Calu3 (cell line): ENCODE results near the gene KEL. TPM values are rescaled to one million over a fixed set of nuclear protein-coding genes. Genes with fewer than 3 reads are reported as not detected.

ENCODE experiments used
- BruUV-seq: library from RNA; stranded (reverse); fragments of 400-500 nt; replicated peaks from 2 replicates; lab custom pipeline; 2021; lab: Mats Ljungman, UMichigan
- CTCF ChIA-PET: fragments of 300-600 bp; sonication (Branson Sonifier 250); formaldehyde crosslinking; loops from one replicate; lab custom pipeline; 2022; ENCODE audit warnings: antibody characterized with exemption; lab: Charles Lee
- DNase-seq: peaks from one replicate; pipeline ENCODE4 v3.0.0; 2022
- H3K27ac Mint-ChIP-seq: one replicate; pipeline ENCODE4 v1.8.0; 2022; ENCODE audit warnings: mixed read lengths; ENCODE audit not compliant: unreplicated experiment
- H3K27me3 Mint-ChIP-seq: one replicate; pipeline ENCODE4 v1.8.0; 2022; ENCODE audit warnings: mixed read lengths; ENCODE audit not compliant: unreplicated experiment
- H3K36me3 Mint-ChIP-seq: one replicate; pipeline ENCODE4 v1.8.0; 2022; ENCODE audit warnings: mild to moderate bottlenecking, moderate library complexity, mixed read lengths; ENCODE audit not compliant: insufficient read depth, unreplicated experiment
- H3K4me1 Mint-ChIP-seq: one replicate; pipeline ENCODE4 v1.8.0; 2022; ENCODE audit warnings: mild to moderate bottlenecking, low read depth, mixed read lengths; ENCODE audit not compliant: unreplicated experiment
- H3K4me3 Mint-ChIP-seq: one replicate; pipeline ENCODE4 v1.8.0; 2022; ENCODE audit warnings: mild to moderate bottlenecking, low read depth, moderate library complexity, mixed read lengths; ENCODE audit not compliant: unreplicated experiment
- H3K9me3 Mint-ChIP-seq: one replicate; pipeline ENCODE4 v1.8.0; 2022; ENCODE audit warnings: low read depth, mixed read lengths; ENCODE audit not compliant: unreplicated experiment
- CTCF ChIP-seq: fragments of 200-600 bp; IDR thresholded peaks from one replicate; pipeline ENCODE4 v1.8.0; 2022; ENCODE audit warnings: antibody characterized with exemption; ENCODE audit not compliant: unreplicated experiment
- intact Hi-C: fragments of 100-400 bp; cut with micrococcal nuclease; formaldehyde crosslinking; loops from one replicate; pipeline ENCODE4 v1.10.0; 2022; ENCODE audit not compliant: unreplicated experiment
- total RNA-seq: library from RNA; stranded (reverse); gene quantifications from 2 replicates; pipeline ENCODE4 v1.2.3, GENCODE V29; 2022

The KEL gene
- total RNA-seq, 1 experiment from 2014 or later = not detected

- H3K36me3 Mint-ChIP-seq = no peaks in the 10 kb centered on the region
- no peaks in the 10 kb centered on the region for H3K4me1 Mint-ChIP-seq
- no peak for TF ChIP-seq CTCF
- no peak overlapping the region for H3K27ac Mint-ChIP-seq
- peaks cover 50% of the 10 kb centered on the region for H3K27me3 Mint-ChIP-seq
- H3K9me3 Mint-ChIP-seq = no peaks in the 10 kb centered on the region
- BruUV-seq = no TSS peak
- H3K4me3 Mint-ChIP-seq = no peak overlapping the region
- CTCF ChIA-PET = no interaction called here
- intact Hi-C loops = no loop called here
- no peak for DNase-seq
Measured at GRCh38 chr7:142968229-142968628, 6.1 kb upstream of the KEL start.

- TF ChIP-seq CTCF = no peak
- intact Hi-C loops = loop anchor here (5.0 kb wide), 1 partner anchor 112 kb away; no protein-coding TSS in a partner anchor
- CTCF ChIA-PET = interaction anchor here (0.6 to 1.0 kb wide), 2 partner anchors 31 to 55 kb away, joined by 3 read pairs; partner anchors contain the start of gene TRPV5
- no peaks in the 10 kb centered on the region for H3K9me3 Mint-ChIP-seq
- no peak for DNase-seq
- H3K27me3 Mint-ChIP-seq = peaks cover 62% of the 10 kb centered on the region
- H3K36me3 Mint-ChIP-seq = no peaks in the 10 kb centered on the region
- no peak overlapping the region for H3K27ac Mint-ChIP-seq
- no peaks in the 10 kb centered on the region for H3K4me1 Mint-ChIP-seq
- no TSS peak for BruUV-seq
- no peak overlapping the region for H3K4me3 Mint-ChIP-seq
Measured at GRCh38 chr7:142964502-142965246, 2.5 kb upstream of the KEL start.

- no peak for DNase-seq
- H3K4me3 Mint-ChIP-seq = no peak overlapping the region
- no peak for TF ChIP-seq CTCF
- CTCF ChIA-PET = interaction anchor here (1.0 to 1.3 kb wide), 2 partner anchors 25 to 30 kb away, joined by 3 read pairs; partner anchors contain the start of genes LLCFC1 and TRPV5
- intact Hi-C loops = loop anchor here (5.0 kb wide), 1 partner anchor 112 kb away; no protein-coding TSS in a partner anchor
- no peaks in the 10 kb centered on the region for H3K9me3 Mint-ChIP-seq
- H3K27me3 Mint-ChIP-seq = peaks cover 63% of the 10 kb centered on the region
- no peak overlapping the region for H3K27ac Mint-ChIP-seq
- no peaks in the 10 kb centered on the region for H3K4me1 Mint-ChIP-seq
- BruUV-seq = no TSS peak
- no peaks in the 10 kb centered on the region for H3K36me3 Mint-ChIP-seq
Measured at GRCh38 chr7:142963993-142964392, 1.8 kb upstream of the KEL start.

GRCh38 chr7:142962991-142963390, 828 bp upstream of the KEL start:
- CTCF ChIA-PET = interaction anchor here (1.3 kb wide), 1 partner anchor 24 kb away, joined by 3 read pairs; the partner anchor contains the start of gene LLCFC1
- no peaks in the 10 kb centered on the region for H3K36me3 Mint-ChIP-seq
- H3K27me3 Mint-ChIP-seq = peaks cover 58% of the 10 kb centered on the region
- H3K4me1 Mint-ChIP-seq = no peaks in the 10 kb centered on the region
- no TSS peak for BruUV-seq
- H3K9me3 Mint-ChIP-seq = no peaks in the 10 kb centered on the region
- intact Hi-C loops = loop anchor here (5.0 kb wide), 1 partner anchor 111 kb away; no protein-coding TSS in a partner anchor
- no peak overlapping the region for H3K27ac Mint-ChIP-seq
- H3K4me3 Mint-ChIP-seq = no peak overlapping the region
- no peak for DNase-seq
- TF ChIP-seq CTCF = no peak
